ENCODE measurements around the gene SLC16A10. TPM values are rescaled to one million over a fixed set of nuclear protein-coding genes. Genes with fewer than 3 reads are reported as not detected.

The SLC16A10 gene, protein sequence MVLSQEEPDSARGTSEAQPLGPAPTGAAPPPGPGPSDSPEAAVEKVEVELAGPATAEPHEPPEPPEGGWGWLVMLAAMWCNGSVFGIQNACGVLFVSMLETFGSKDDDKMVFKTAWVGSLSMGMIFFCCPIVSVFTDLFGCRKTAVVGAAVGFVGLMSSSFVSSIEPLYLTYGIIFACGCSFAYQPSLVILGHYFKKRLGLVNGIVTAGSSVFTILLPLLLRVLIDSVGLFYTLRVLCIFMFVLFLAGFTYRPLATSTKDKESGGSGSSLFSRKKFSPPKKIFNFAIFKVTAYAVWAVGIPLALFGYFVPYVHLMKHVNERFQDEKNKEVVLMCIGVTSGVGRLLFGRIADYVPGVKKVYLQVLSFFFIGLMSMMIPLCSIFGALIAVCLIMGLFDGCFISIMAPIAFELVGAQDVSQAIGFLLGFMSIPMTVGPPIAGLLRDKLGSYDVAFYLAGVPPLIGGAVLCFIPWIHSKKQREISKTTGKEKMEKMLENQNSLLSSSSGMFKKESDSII
- 0.05 and 0.30 TPM in 2 replicates for total RNA-seq

DNA sequence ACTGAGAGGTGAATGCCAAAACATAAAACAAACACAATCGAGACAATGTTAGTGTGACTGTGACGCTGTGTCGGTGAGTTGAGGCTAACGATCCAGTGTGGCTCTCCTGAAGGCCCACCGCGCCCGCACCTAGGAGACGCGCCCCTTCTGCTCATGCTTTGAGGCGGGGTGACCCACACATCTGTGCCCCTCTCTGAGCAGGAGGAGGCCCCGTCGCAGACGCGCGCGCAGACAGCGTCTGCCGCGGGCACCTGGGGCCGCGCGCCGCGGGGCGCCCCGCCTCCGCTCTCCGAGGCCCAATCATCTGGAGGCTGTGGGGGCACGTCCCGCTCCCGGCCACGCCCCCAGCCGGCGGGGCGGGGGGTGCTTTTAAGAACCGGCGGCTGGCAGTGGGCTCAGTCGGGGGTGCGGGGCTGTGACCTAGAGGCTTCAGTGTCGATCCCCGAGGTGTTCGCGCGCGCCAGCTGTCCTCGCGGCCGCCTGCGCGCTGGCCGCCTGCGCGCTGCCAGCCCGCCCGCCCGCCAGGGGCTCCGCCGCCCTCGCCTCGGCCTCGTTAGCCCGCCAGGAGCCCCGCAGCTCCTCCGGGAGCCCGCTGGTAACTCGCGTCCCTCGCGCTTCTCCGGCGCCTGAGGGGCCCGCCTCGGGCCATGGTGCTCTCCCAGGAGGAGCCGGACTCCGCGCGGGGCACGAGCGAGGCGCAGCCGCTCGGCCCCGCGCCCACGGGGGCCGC lies at the start of gene SLC16A10:
TSS of gene SLC16A10 (plus strand) at position 398 of the 730 bp plus-strand sequence. CDS start at position 648, 250 bp downstream.

Other genes with a start within 250 kb of the SLC16A10 start
- gene AMD1, start 212.7 kb upstream of the SLC16A10 start, total RNA-seq: 42.5 and 93.0 TPM in 2 replicates
- 45.4 and 47.9 TPM in 2 replicates for gene GTF3C6, start 128.8 kb upstream of the SLC16A10 start, total RNA-seq
- gene RPF2, start 105.5 kb upstream of the SLC16A10 start, total RNA-seq: 32.3 and 35.6 TPM in 2 replicates

Measured in smooth muscle cell of the umbilical artery (primary cell).